GM19193 (cell line): ENCODE results near the gene ZNF678.

Experiments
- POLR2A ChIP-seq: IDR thresholded peaks from 4 replicates; pipeline ENCODE4 v1.6.1; 2011; ENCODE audit not compliant: insufficient read depth, insufficient read length; ENCODE audit errors: extremely low read depth

The ZNF678 gene

GRCh38 chr1:227654431-227654830 lies 91.1 kb downstream of the ZNF678 start:
- no peak for TF ChIP-seq POLR2A

GRCh38 chr1:227654858-227655752 lies 91.7 kb downstream of the ZNF678 start:
- TF ChIP-seq POLR2A, result no peak

GRCh38 chr1:227661495-227661894 lies 98.1 kb downstream of the ZNF678 start:
- no peak for TF ChIP-seq POLR2A

- no peak for TF ChIP-seq POLR2A
Observed at GRCh38 chr1:227662933-227663332, 99.6 kb downstream of the ZNF678 start.

- TF ChIP-seq POLR2A, result no peak
Observed at GRCh38 chr1:227666286-227666685, 102.9 kb downstream of the ZNF678 start.

GRCh38 chr1:227673441-227673840 lies 110.1 kb downstream of the ZNF678 start:
- no peak for TF ChIP-seq POLR2A

- TF ChIP-seq POLR2A, result no peak
Observed at GRCh38 chr1:227685807-227686206, 122.5 kb downstream of the ZNF678 start.

GRCh38 chr1:227697321-227697864 lies 134.0 kb downstream of the ZNF678 start:
- TF ChIP-seq POLR2A, result no peak

GRCh38 chr1:227707846-227708245 lies 144.5 kb downstream of the ZNF678 start:
- no peak for TF ChIP-seq POLR2A

- TF ChIP-seq POLR2A, result no peak
Observed at GRCh38 chr1:227709451-227709850, 146.1 kb downstream of the ZNF678 start.

GRCh38 chr1:227712648-227713047 lies 149.3 kb downstream of the ZNF678 start:
- no peak for TF ChIP-seq POLR2A

- no peak for TF ChIP-seq POLR2A
Observed at GRCh38 chr1:227718932-227719331, 155.6 kb downstream of the ZNF678 start.

- no peak for TF ChIP-seq POLR2A
Observed at GRCh38 chr1:227723474-227723873, 160.1 kb downstream of the ZNF678 start.

GRCh38 chr1:227725046-227725445 lies 161.7 kb downstream of the ZNF678 start:
- TF ChIP-seq POLR2A, result no peak

- TF ChIP-seq POLR2A, result no peak
Observed at GRCh38 chr1:227726318-227726717, 163.0 kb downstream of the ZNF678 start.
